ENCODE data around the gene TM9SF1. TPM values are rescaled to one million over a fixed set of nuclear protein-coding genes. Genes with fewer than 3 reads are reported as not detected.

The TM9SF1 gene
- total RNA-seq, 1 experiment from 2014 or later: 55.5 TPM

DNA sequence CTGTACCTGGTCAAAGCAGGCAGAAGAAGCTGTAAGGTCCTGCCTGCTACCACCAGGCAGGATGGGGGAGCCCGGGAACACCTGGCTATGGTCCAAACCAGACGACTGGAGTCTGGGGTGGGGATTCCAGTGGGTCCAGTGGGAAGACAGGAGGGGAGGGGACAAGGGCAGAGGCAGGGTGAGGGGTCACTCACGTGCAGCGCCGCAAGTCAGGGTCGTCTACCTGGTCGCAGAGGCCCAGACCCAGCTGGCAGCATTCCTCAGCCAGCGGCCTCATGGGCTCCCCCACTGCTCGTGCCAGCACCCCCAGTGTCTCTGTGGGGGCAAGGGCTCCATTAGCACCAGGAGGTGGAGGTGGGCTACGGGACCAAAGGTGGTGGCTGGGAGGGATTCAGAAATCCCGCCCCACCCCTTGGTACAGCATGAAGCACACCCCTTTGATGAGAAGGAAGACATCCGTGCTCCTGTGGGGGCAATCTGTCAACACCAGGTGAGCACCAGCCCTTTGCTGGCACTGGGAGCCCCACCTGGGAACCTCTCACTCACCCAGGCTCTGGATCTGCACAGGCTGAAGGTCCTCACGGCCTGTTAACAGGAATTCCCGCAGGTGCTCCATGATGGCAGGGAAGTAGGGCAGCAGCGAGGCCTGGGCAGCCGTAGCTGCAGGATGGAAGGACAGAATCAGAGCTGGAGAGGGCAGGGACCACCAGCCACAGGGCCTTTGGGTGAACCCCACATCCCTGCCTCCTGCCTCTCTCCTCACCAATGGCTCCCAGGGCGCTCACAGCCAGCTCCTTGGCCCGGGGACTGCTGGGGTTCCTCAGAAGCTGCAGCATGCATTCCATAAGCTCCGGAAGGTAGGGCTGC, 10.9 kb downstream of the TM9SF1 start:
- intact Hi-C loops (cut with micrococcal nuclease; ENCODE audit: unreplicated experiment): no loop called here
- H3K27me3 ChIP-seq (replicated peaks; ENCODE audit: insufficient read depth, low read depth, low read length, poor library complexity): no peaks in the 10 kb centered on the region
- H3K4me3 ChIP-seq (ENCODE audit: low read depth, low read length, poor library complexity, severe bottlenecking): no peak overlapping the region
- TF ChIP-seq EZH2 (IDR thresholded peaks at IDR 0.05; ENCODE audit: borderline replicate concordance, low read depth, low read length, poor library complexity, severe bottlenecking): no peak
- TF ChIP-seq, protein P1, sequence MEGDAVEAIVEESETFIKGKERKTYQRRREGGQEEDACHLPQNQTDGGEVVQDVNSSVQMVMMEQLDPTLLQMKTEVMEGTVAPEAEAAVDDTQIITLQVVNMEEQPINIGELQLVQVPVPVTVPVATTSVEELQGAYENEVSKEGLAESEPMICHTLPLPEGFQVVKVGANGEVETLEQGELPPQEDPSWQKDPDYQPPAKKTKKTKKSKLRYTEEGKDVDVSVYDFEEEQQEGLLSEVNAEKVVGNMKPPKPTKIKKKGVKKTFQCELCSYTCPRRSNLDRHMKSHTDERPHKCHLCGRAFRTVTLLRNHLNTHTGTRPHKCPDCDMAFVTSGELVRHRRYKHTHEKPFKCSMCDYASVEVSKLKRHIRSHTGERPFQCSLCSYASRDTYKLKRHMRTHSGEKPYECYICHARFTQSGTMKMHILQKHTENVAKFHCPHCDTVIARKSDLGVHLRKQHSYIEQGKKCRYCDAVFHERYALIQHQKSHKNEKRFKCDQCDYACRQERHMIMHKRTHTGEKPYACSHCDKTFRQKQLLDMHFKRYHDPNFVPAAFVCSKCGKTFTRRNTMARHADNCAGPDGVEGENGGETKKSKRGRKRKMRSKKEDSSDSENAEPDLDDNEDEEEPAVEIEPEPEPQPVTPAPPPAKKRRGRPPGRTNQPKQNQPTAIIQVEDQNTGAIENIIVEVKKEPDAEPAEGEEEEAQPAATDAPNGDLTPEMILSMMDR (conservative IDR thresholded peaks at IDR 0.05; ENCODE audit: low read depth, low read length): no peak
- ChIA-PET CTCF (no interaction called here), POLR2A (ENCODE audit: low non-redundant PET) (no interaction called here)
- no peaks in the 10 kb centered on the region for H3K9me3 ChIP-seq (ENCODE audit: low read depth, low read length, poor library complexity, severe bottlenecking)
- H3K36me3 ChIP-seq (ENCODE audit: insufficient read depth, low read length, poor library complexity, severe bottlenecking): peaks cover 62% of the 10 kb centered on the region
- no peak for DNase-seq (ENCODE audit: low spot score)
- BruUV-seq (replicated peaks): no TSS peak
- H3K4me1 ChIP-seq (ENCODE audit: insufficient read depth, low read length, poor library complexity, severe bottlenecking): peaks cover 9% of the 10 kb centered on the region
- no peak overlapping the region for H3K27ac ChIP-seq (ENCODE audit: low read depth, low read length, poor library complexity, severe bottlenecking)

DNA sequence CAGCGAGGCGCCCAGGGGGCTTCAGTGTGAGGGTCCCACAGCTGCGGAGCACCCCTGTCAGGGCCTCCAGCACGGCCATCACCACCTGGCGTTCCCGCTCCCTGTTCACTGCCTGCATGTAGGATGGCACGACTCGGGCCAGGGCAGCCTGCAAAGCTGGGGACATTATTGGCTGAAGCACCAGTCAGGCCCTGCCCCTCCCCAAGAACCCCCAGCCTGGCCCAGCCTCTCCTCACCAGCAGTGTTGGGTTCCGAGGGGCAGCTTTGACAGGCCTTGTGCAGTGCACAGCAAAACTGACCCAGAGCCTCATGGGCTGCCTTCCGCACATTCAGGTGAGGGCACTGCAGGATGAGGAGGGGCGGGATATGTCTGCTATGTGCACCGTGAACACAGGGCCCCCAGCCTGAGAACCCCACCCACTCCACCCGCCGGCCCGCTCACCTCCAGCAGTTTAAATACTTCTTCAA, 12.2 kb downstream of the TM9SF1 start:
- Histone ChIP-seq H3K36me3 (ENCODE audit: insufficient read depth, low read length, poor library complexity, severe bottlenecking) (peaks cover 71% of the 10 kb centered on the region), H3K4me1 (ENCODE audit: insufficient read depth, low read length, poor library complexity, severe bottlenecking) (peaks cover 5% of the 10 kb centered on the region), H3K9me3 (ENCODE audit: low read depth, low read length, poor library complexity, severe bottlenecking) (no peaks in the 10 kb centered on the region), H3K27me3 (replicated peaks; ENCODE audit: insufficient read depth, low read depth, low read length, poor library complexity) (no peaks in the 10 kb centered on the region), H3K27ac (ENCODE audit: low read depth, low read length, poor library complexity, severe bottlenecking) (no peak overlapping the region), H3K4me3 (ENCODE audit: low read depth, low read length, poor library complexity, severe bottlenecking) (no peak overlapping the region)
- no peak for DNase-seq (ENCODE audit: low spot score)
- TF ChIP-seq, protein P1 (conservative IDR thresholded peaks at IDR 0.05; ENCODE audit: low read depth, low read length): no peak
- TF ChIP-seq EZH2 (IDR thresholded peaks at IDR 0.05; ENCODE audit: borderline replicate concordance, low read depth, low read length, poor library complexity, severe bottlenecking): no peak
- POLR2A ChIA-PET (ENCODE audit: low non-redundant PET): no interaction called here
- BruUV-seq (replicated peaks): no TSS peak
- CTCF ChIA-PET: no interaction called here
- intact Hi-C loops (cut with micrococcal nuclease; ENCODE audit: unreplicated experiment): no loop called here

DNA sequence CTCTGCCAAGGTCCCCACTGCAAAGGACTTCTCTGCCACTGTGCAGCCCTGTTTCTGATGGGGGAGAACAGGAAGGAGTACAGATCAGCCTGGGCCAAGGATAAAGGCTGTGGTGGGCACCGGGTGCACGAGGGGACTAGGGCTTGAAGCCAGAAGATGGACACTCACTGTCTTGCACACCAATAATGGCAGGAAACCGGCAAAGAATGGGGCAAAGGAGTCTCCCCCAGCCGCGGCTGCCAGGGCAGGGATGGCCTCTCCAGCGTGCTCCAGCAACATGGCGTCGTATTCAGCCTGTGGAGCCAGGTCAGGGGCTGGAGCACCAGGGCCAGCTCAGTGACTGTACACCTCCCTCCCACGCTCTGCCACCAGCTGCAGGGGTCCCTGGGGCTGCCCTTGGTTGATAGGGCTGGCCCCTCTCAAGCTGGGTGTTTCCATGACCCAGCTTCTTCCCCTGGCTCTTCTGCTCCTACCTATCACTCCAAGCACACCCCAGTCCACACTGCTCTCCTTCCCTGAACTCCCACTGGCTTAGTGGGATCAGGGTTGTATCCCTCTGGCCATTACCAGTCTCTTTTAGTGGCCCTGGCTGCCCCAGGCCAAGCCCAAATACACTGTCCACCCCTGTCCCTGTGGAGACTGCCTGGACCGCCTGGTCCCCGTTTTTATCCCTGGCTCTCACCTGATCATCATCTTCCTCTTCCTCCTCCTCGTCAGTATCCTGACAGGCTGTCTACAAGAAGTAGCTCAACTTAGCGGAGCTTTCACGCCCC, 12.9 kb downstream of the TM9SF1 start:
- Histone ChIP-seq H3K27ac (ENCODE audit: low read depth, low read length, poor library complexity, severe bottlenecking) (no peak overlapping the region), H3K4me3 (ENCODE audit: low read depth, low read length, poor library complexity, severe bottlenecking) (no peak overlapping the region), H3K27me3 (replicated peaks; ENCODE audit: insufficient read depth, low read depth, low read length, poor library complexity) (no peaks in the 10 kb centered on the region), H3K9me3 (ENCODE audit: low read depth, low read length, poor library complexity, severe bottlenecking) (no peaks in the 10 kb centered on the region), H3K36me3 (ENCODE audit: insufficient read depth, low read length, poor library complexity, severe bottlenecking) (peaks cover 71% of the 10 kb centered on the region), H3K4me1 (ENCODE audit: insufficient read depth, low read length, poor library complexity, severe bottlenecking) (no peaks in the 10 kb centered on the region)
- ChIA-PET CTCF (interaction anchor here (1.3 kb wide), 1 partner anchor 21 kb away, joined by 4 read pairs; the partner anchor contains the start of gene IRF9), POLR2A (ENCODE audit: low non-redundant PET) (no interaction called here)
- TF ChIP-seq, protein P1 (conservative IDR thresholded peaks at IDR 0.05; ENCODE audit: low read depth, low read length): no peak
- TF ChIP-seq EZH2 (IDR thresholded peaks at IDR 0.05; ENCODE audit: borderline replicate concordance, low read depth, low read length, poor library complexity, severe bottlenecking): no peak
- no TSS peak for BruUV-seq (replicated peaks)
- no peak for DNase-seq (ENCODE audit: low spot score)
- intact Hi-C loops (cut with micrococcal nuclease; ENCODE audit: unreplicated experiment): no loop called here
